ENCODE results near the gene HMCN2.
"Not testable (repeated sequence)": the region's sequence is repeated elsewhere in the genome, so short reads cannot be mapped to it uniquely, and the experiment has no call there.

The HMCN2 gene

GRCh38 chr9:130340011-130340410 lies 74.5 kb downstream of the HMCN2 start:
- no peak overlapping the region for H3K4me2 ChIP-seq (ENCODE audit: low read depth, low read length, poor library complexity, severe bottlenecking)
- H3K4me1 ChIP-seq (ENCODE audit: insufficient read depth, low read length, poor library complexity, severe bottlenecking), result no peaks in the 10 kb centered on the region
- no peak overlapping the region for H2AFZ ChIP-seq (ENCODE audit: low read length)
- H3K36me3 ChIP-seq (ENCODE audit: insufficient read depth, low read length), result no peaks in the 10 kb centered on the region
- no peak overlapping the region for H3K4me3 ChIP-seq (ENCODE audit: low read length, poor library complexity, severe bottlenecking)
- no peaks in the 10 kb centered on the region for H3K79me2 ChIP-seq (ENCODE audit: insufficient read depth, low read length)
- H3K9me2 ChIP-seq (replicated peaks; ENCODE audit: low read depth, low read length), result no peaks in the 10 kb centered on the region
- H3K27me3 ChIP-seq (ENCODE audit: insufficient read depth, low read length, poor library complexity, severe bottlenecking), result no peaks in the 10 kb centered on the region
- no peaks in the 10 kb centered on the region for H4K20me1 ChIP-seq (ENCODE audit: insufficient read depth, low read length, poor library complexity, severe bottlenecking)
- no peak overlapping the region for H3K9ac ChIP-seq (ENCODE audit: low read depth, low read length, poor library complexity, severe bottlenecking)
- TF ChIP-seq CTCF (conservative IDR thresholded peaks at IDR 0.05; ENCODE audit: low read length) (no peak), EZH2phosphoT487 (IDR thresholded peaks at IDR 0.05; ENCODE audit: borderline replicate concordance) (no peak)
- H3K9me3 ChIP-seq (ENCODE audit: insufficient read depth, low read depth, low read length), result no peaks in the 10 kb centered on the region
- no peaks in the 10 kb centered on the region for H3F3A ChIP-seq (ENCODE audit: low read depth)

- not testable (repeated sequence) for H3K79me2 ChIP-seq (ENCODE audit: insufficient read depth, low read length); H3K9ac ChIP-seq (ENCODE audit: low read depth, low read length, poor library complexity, severe bottlenecking); H3K9me2 ChIP-seq (replicated peaks; ENCODE audit: low read depth, low read length); H4K20me1 ChIP-seq (ENCODE audit: insufficient read depth, low read length, poor library complexity, severe bottlenecking); H3K36me3 ChIP-seq (ENCODE audit: insufficient read depth, low read length); H3K9me3 ChIP-seq (ENCODE audit: insufficient read depth, low read depth, low read length); H3K4me3 ChIP-seq (ENCODE audit: low read length, poor library complexity, severe bottlenecking); H3K27me3 ChIP-seq (ENCODE audit: insufficient read depth, low read length, poor library complexity, severe bottlenecking); H2AFZ ChIP-seq (ENCODE audit: low read length); H3K4me2 ChIP-seq (ENCODE audit: low read depth, low read length, poor library complexity, severe bottlenecking); H3F3A ChIP-seq (ENCODE audit: low read depth); H3K4me1 ChIP-seq (ENCODE audit: insufficient read depth, low read length, poor library complexity, severe bottlenecking)
Observed at GRCh38 chr9:130340557-130340956, 75.0 kb downstream of the HMCN2 start.

GRCh38 chr9:130341128-130341527 lies 75.6 kb downstream of the HMCN2 start:
- Histone ChIP-seq H2AFZ (ENCODE audit: low read length) (no peak overlapping the region), H3K4me1 (ENCODE audit: insufficient read depth, low read length, poor library complexity, severe bottlenecking) (no peaks in the 10 kb centered on the region), H3K9me2 (replicated peaks; ENCODE audit: low read depth, low read length) (no peaks in the 10 kb centered on the region), H3K79me2 (ENCODE audit: insufficient read depth, low read length) (no peaks in the 10 kb centered on the region), H3K27me3 (ENCODE audit: insufficient read depth, low read length, poor library complexity, severe bottlenecking) (no peaks in the 10 kb centered on the region), H3F3A (ENCODE audit: low read depth) (no peaks in the 10 kb centered on the region), H3K4me3 (ENCODE audit: low read length, poor library complexity, severe bottlenecking) (no peak overlapping the region), H3K9ac (ENCODE audit: low read depth, low read length, poor library complexity, severe bottlenecking) (no peak overlapping the region), H4K20me1 (ENCODE audit: insufficient read depth, low read length, poor library complexity, severe bottlenecking) (no peaks in the 10 kb centered on the region), H3K9me3 (ENCODE audit: insufficient read depth, low read depth, low read length) (no peaks in the 10 kb centered on the region), H3K36me3 (ENCODE audit: insufficient read depth, low read length) (no peaks in the 10 kb centered on the region), H3K4me2 (ENCODE audit: low read depth, low read length, poor library complexity, severe bottlenecking) (no peak overlapping the region)
- TF ChIP-seq EZH2phosphoT487 (IDR thresholded peaks at IDR 0.05; ENCODE audit: borderline replicate concordance) (no peak), CTCF (conservative IDR thresholded peaks at IDR 0.05; ENCODE audit: low read length) (no peak)

GRCh38 chr9:130341839-130342713 lies 76.5 kb downstream of the HMCN2 start:
- Histone ChIP-seq H4K20me1 (ENCODE audit: insufficient read depth, low read length, poor library complexity, severe bottlenecking) (no peaks in the 10 kb centered on the region), H2AFZ (ENCODE audit: low read length) (no peak overlapping the region), H3K4me1 (ENCODE audit: insufficient read depth, low read length, poor library complexity, severe bottlenecking) (no peaks in the 10 kb centered on the region), H3F3A (ENCODE audit: low read depth) (no peaks in the 10 kb centered on the region), H3K9me3 (ENCODE audit: insufficient read depth, low read depth, low read length) (no peaks in the 10 kb centered on the region), H3K27me3 (ENCODE audit: insufficient read depth, low read length, poor library complexity, severe bottlenecking) (no peaks in the 10 kb centered on the region), H3K36me3 (ENCODE audit: insufficient read depth, low read length) (no peaks in the 10 kb centered on the region), H3K9me2 (replicated peaks; ENCODE audit: low read depth, low read length) (no peaks in the 10 kb centered on the region), H3K79me2 (ENCODE audit: insufficient read depth, low read length) (no peaks in the 10 kb centered on the region), H3K4me3 (ENCODE audit: low read length, poor library complexity, severe bottlenecking) (no peak overlapping the region), H3K9ac (ENCODE audit: low read depth, low read length, poor library complexity, severe bottlenecking) (no peak overlapping the region), H3K4me2 (ENCODE audit: low read depth, low read length, poor library complexity, severe bottlenecking) (no peak overlapping the region)
- TF ChIP-seq CTCF (conservative IDR thresholded peaks at IDR 0.05; ENCODE audit: low read length), result no peak
- TF ChIP-seq EZH2phosphoT487 (IDR thresholded peaks at IDR 0.05; ENCODE audit: borderline replicate concordance), result no peak
